Measurements from ENCODE around the gene TM4SF5.

Gene TM4SF5

GRCh38 chr17:4771519-4772234 lies at the start of gene TM4SF5:
Gene TM4SF5 (plus strand): TSS chr17:4771886. CDS start chr17:4771923, 37 bp downstream.
- in situ Hi-C loops (cut with MboI; ENCODE audit: low pct_unique_long_range_greater_than_20kb, low sequenced_read_pairs, unreplicated experiment): no loop called here
- no peak for DNase-seq (ENCODE audit: low spot score)
- no peak for TF ChIP-seq CTCF (IDR thresholded peaks at IDR 0.05; ENCODE audit: extremely low read depth, insufficient read depth, missing control alignments)

- no peak for TF ChIP-seq CTCF (IDR thresholded peaks at IDR 0.05; ENCODE audit: extremely low read depth, insufficient read depth, missing control alignments)
- DNase-seq (ENCODE audit: low spot score): no peak
- in situ Hi-C loops (cut with MboI; ENCODE audit: low pct_unique_long_range_greater_than_20kb, low sequenced_read_pairs, unreplicated experiment): no loop called here
These were observed 48.9 kb upstream of the TM4SF5 start for GRCh38 chr17:4722678-4723240.

GRCh38 chr17:4724650-4725049 lies 47.0 kb upstream of the TM4SF5 start:
- no peak for TF ChIP-seq CTCF (IDR thresholded peaks at IDR 0.05; ENCODE audit: extremely low read depth, insufficient read depth, missing control alignments)
- in situ Hi-C loops (cut with MboI; ENCODE audit: low pct_unique_long_range_greater_than_20kb, low sequenced_read_pairs, unreplicated experiment): loop anchor here (5.0 kb wide), 1 partner anchor 163 kb away; no protein-coding TSS in a partner anchor
- DNase-seq (ENCODE audit: low spot score): no peak

- in situ Hi-C loops (cut with MboI; ENCODE audit: low pct_unique_long_range_greater_than_20kb, low sequenced_read_pairs, unreplicated experiment): loop anchor here (5.0 kb wide), 1 partner anchor 162 kb away; no protein-coding TSS in a partner anchor
- no peak for TF ChIP-seq CTCF (IDR thresholded peaks at IDR 0.05; ENCODE audit: extremely low read depth, insufficient read depth, missing control alignments)
- DNase-seq (ENCODE audit: low spot score): no peak
These were observed 45.9 kb upstream of the TM4SF5 start for GRCh38 chr17:4725646-4726310.

GRCh38 chr17:4728124-4728523 lies 43.6 kb upstream of the TM4SF5 start:
- in situ Hi-C loops (cut with MboI; ENCODE audit: low pct_unique_long_range_greater_than_20kb, low sequenced_read_pairs, unreplicated experiment): loop anchor here (5.0 kb wide), 1 partner anchor 159 kb away; no protein-coding TSS in a partner anchor
- DNase-seq (ENCODE audit: low spot score): no peak

More at GRCh38 chr17:4728124-4728523, 43.6 kb upstream of the TM4SF5 start:
- no peak for TF ChIP-seq CTCF (IDR thresholded peaks at IDR 0.05; ENCODE audit: extremely low read depth, insufficient read depth, missing control alignments)

Data from GM13977 (cell line).